Measurements from ENCODE around the gene C12orf50. TPM values are rescaled to one million over a fixed set of nuclear protein-coding genes. Genes with fewer than 3 reads are reported as not detected.

C12orf50 gene
- under 1 TPM in 1 of 2 donors, not detected in 1; 0.05 TPM for total RNA-seq

DNA sequence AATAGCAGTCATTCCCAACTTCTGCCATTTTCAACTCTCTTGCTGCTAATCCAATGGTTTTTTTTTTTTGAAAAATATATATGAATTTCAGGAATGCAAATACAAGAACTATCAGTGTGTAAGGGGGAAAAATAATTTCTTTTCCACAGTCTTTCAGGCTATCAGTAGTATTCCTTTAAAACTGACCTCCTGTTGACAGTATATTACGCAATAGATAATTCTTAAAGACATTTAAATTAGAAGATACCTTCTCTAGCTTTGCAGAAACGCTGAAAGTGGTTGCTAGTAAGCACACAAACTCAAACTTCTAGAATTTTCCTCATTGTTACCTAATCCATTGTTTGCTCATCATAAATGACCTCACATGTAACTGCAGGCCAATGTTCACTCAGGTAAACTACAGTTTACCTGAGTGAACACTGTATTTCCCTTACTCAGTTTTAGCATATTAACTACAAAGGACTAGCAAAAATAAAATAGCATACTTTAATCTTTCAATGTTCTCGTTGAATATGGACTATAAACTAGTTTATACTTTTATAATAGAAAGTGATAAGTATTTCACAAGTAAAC is at the start of gene C12orf50:
TSS of gene C12orf50 (minus strand) at position 309 of the 573 bp plus-strand sequence. CDS start 2,439 bp downstream, outside the sequence.
- Histone ChIP-seq H3K27ac (no peak within 1 kb of the TSS), H3K36me3 (no peaks in the 10 kb centered on the region), H3K9ac (ENCODE audit: low read depth in 2 of 2, low read length in 2 of 2) (no peak within 1 kb of the TSS), H3K4me3 (no peak within 1 kb of the TSS), H3K9me3 (no peaks in the 10 kb centered on the region), H3K4me1 (no peaks in the 10 kb centered on the region), H3K27me3 (no peaks in the 10 kb centered on the region)
- intact Hi-C loops (cut with DNase I) = no loop called here
- DNase-seq = no peak
- no peak for TF ChIP-seq CTCF (IDR thresholded peaks at IDR 0.05)

DNA sequence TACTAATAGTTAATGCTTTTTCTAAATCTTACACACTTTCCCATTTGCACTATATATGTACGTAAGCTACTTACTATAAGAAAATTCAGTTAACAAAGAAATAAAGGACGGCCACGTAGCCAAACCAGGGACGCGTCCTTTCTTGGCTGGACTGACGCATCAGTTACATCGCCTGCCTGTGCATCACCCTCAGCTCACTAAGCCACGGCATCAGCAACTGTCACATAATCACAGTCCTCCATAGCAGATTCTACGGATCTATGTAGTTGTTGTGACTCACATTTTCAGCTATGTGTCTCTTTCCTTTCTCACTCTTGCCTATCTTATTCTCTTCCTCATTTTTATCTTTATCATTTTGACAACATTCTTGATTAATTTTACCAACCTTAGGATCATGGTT is 38.1 kb upstream of the C12orf50 start:
- DNase-seq = no peak
- no peak for TF ChIP-seq CTCF (IDR thresholded peaks at IDR 0.05)
- Histone ChIP-seq H3K27ac (no peak overlapping the region), H3K4me1 (no peaks in the 10 kb centered on the region), H3K9me3 (no peaks in the 10 kb centered on the region), H3K27me3 (no peaks in the 10 kb centered on the region), H3K9ac (ENCODE audit: low read depth in 2 of 2, low read length in 2 of 2) (no peak overlapping the region), H3K4me3 (no peak overlapping the region), H3K36me3 (no peaks in the 10 kb centered on the region)
- intact Hi-C loops (cut with DNase I) = no loop called here

DNA sequence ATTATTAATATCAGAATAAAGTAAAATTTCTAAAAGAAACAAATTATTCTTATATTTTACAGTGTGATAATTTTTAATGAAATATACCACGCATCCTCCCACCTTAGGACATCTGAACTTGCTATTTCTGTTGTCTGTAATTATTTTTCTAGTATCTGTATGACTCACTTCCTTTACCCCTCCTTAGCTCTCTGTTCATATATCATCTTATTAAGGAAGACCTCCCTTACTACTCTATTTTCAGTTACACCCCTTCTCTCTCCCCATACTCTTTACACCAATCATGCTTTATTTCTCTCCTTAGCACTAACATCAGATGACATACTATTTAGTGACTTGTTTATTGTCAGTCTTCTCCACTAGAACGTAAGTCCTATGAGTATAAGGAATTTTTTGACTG is 34.2 kb upstream of the C12orf50 start:
- H3K4me1 ChIP-seq = no peaks in the 10 kb centered on the region
- no peak overlapping the region for H3K4me3 ChIP-seq
- no peaks in the 10 kb centered on the region for H3K27me3 ChIP-seq
- no peaks in the 10 kb centered on the region for H3K9me3 ChIP-seq
- TF ChIP-seq CTCF (IDR thresholded peaks at IDR 0.05) = no peak
- H3K36me3 ChIP-seq = no peaks in the 10 kb centered on the region
- H3K27ac ChIP-seq = no peak overlapping the region
- H3K9ac ChIP-seq (ENCODE audit: low read depth in 2 of 2, low read length in 2 of 2) = no peak overlapping the region
- intact Hi-C loops (cut with DNase I) = no loop called here
- DNase-seq = no peak

GRCh38 chr12:88062474-88062873 is 33.3 kb upstream of the C12orf50 start:
- Histone ChIP-seq H3K36me3 (no peaks in the 10 kb centered on the region), H3K9ac (ENCODE audit: low read depth in 2 of 2, low read length in 2 of 2) (no peak overlapping the region), H3K27me3 (no peaks in the 10 kb centered on the region), H3K27ac (no peak overlapping the region), H3K9me3 (no peaks in the 10 kb centered on the region), H3K4me3 (no peak overlapping the region), H3K4me1 (no peaks in the 10 kb centered on the region)
- intact Hi-C loops (cut with DNase I) = no loop called here
- TF ChIP-seq CTCF (IDR thresholded peaks at IDR 0.05) = no peak
- DNase-seq = no peak

GRCh38 chr12:88058719-88059077 is 29.5 kb upstream of the C12orf50 start:
- Histone ChIP-seq H3K4me3 (no peak overlapping the region), H3K36me3 (no peaks in the 10 kb centered on the region), H3K4me1 (no peaks in the 10 kb centered on the region), H3K9ac (ENCODE audit: low read depth in 2 of 2, low read length in 2 of 2) (no peak overlapping the region), H3K27me3 (no peaks in the 10 kb centered on the region), H3K27ac (no peak overlapping the region), H3K9me3 (no peaks in the 10 kb centered on the region)
- DNase-seq = no peak
- no peak for TF ChIP-seq CTCF (IDR thresholded peaks at IDR 0.05)
- intact Hi-C loops (cut with DNase I) = no loop called here

All from colonic mucosa (tissue), 4 donors.